Urinary bladder (tissue), 4 donors: ENCODE data around the gene ENTPD8. TPM values are rescaled to one million over a fixed set of nuclear protein-coding genes. Genes with fewer than 3 reads are reported as not detected.

Source experiments
- DNase-seq: peaks from one replicate; pipeline ENCODE4 v3.0.0-alpha.2; 2015; ENCODE audit errors: extremely low spot score
- H3K27ac ChIP-seq: one replicate; pipeline ENCODE4 v1.5.1; 2013; ENCODE audit warnings: low read depth, mild to moderate bottlenecking, moderate library complexity
- H3K36me3 ChIP-seq: one replicate; pipeline ENCODE4 v1.6.1; 2013; ENCODE audit warnings: mild to moderate bottlenecking, moderate library complexity; ENCODE audit not compliant: insufficient read depth
- H3K4me1 ChIP-seq: one replicate; pipeline ENCODE4 v1.6.1; 2013; ENCODE audit warnings: mild to moderate bottlenecking, moderate library complexity; ENCODE audit not compliant: insufficient read depth
- H3K4me3 ChIP-seq: one replicate; pipeline ENCODE4 v1.5.1; 2013; ENCODE audit warnings: low read depth, low read length
- WGBS: extraction: QIAGEN DNeasy Blood & Tissue Kit; methylation state at CpG from one replicate; pipeline ENCODE4 v1.1.7; 2013; 5-methylcytosine and 5-hydroxymethylcytosine counted together
- polyA plus RNA-seq: library from polyadenylated mRNA; stranded (reverse); fragments of 200-250 nt; gene quantifications from one replicate; pipeline ENCODE4 v1.2.3, GENCODE V29; 2013
- total RNA-seq: library from RNA; depleted of rRNA; stranded (reverse); fragments of >200 nt; gene quantifications from one replicate; pipeline ENCODE4 v1.2.3, GENCODE V29; 2014
- donor health status: healthy with polysubstance abuse.
- donor health status: healthy.

The ENTPD8 gene
- total and polyA plus RNA-seq, 2 donors: 0.16 TPM; not detected in 1

DNA sequence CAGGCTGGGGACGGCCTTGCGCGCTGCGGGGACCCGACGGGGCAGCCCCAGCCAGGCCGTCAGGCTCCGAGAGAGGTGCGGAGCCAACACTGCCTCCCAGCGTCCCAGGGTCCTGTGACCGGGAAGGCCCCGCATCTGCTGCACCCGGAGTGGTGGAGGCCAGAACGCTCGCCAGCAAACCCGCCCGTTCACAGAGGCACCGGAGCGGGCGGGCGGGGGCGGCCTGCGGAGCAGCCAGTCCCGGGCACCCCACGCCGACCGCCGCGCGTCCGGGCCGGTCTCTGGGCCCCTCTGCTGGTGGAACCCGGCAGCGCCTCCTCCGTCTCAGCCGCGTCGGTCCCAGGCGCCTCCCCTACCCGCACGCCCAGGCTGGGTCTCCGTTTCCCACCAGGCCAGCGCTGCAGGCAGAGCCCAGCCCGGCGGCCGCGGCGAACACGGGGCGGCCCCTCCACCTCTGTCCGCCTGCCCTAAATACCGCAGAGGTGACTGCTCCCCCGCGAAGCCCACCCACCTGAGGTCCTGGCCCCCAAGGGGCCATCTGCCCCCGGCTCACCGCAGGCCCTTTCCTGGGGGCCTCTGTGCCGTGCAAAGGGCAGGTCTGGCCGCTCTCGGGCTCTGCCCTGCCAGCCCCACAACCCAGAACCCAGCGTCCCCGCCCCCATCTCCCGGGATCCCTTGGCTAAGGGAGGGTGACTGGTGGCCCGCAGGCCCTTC, 34.1 kb downstream of the ENTPD8 start:
- H3K4me3 ChIP-seq: peak overlapping the region; percentile 33
- no peak for DNase-seq
- peak overlapping the region; percentile 57 for H3K27ac ChIP-seq
- no peaks in the 10 kb centered on the region for H3K4me1 ChIP-seq
- H3K36me3 ChIP-seq: no peaks in the 10 kb centered on the region
- WGBS: 2% methylated on average over 63 of the region's 63 CpGs

DNA sequence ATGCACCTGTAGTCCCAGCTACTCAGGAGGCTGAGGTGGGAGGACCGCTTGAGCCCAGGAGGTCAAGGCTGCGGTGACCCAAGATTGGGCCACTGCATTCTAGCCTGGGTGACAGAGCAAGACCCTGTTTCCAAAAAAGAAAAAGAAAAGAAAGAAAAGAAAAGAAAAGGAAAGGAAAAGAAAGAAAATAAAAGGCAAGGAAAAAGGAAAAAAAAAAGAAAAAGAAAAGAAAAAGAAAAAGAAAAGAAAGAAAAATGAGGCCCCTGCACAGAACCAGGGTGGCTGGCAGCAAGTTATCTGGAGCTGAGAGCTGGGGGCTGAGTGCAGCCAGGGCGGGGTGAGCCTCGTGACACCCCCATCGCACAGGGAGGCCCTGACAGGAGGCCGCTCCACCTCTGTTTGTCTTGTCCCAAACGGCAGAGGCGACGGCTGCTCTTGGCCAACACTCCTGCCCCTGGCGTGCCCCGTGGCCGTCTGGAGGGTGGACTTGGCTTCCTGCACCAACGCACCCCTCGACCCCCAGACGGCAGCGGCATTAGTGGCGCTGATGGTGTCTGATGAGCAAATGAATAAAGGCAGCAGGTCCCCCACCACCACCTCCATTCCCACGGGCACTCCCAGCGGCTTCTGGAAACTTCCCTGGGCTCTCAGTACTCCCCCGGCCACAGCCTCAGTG, 34.9 kb downstream of the ENTPD8 start:
- Histone ChIP-seq H3K36me3 (no peaks in the 10 kb centered on the region), H3K27ac (no peak overlapping the region), H3K4me1 (no peaks in the 10 kb centered on the region), H3K4me3 (peak overlapping the region; percentile 33)
- no peak for DNase-seq
- 48% methylated on average over 20 of the region's 20 CpGs for WGBS

DNA sequence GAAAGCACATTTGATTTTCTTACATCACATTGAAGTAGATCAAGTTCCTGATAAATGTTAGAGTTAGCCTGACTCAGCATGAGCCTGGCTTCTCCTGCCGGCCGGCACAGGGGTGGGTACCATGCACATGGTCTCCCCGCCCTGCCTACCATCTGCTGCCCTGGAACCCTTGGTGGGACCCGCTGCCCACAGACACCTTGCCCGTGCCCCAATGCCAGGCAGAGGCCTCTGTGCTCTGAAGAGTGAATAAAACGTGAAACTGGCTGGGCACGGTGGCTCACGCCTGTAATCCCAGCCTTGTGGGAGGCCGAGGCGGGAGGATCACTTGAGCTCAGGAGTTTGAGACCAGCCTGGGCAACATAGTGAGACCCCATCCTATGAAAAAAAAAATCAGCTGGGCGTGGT, 35.5 kb downstream of the ENTPD8 start:
- 94% methylated on average over 11 of the region's 11 CpGs for WGBS
- H3K27ac ChIP-seq: no peak overlapping the region
- DNase-seq: no peak
- no peaks in the 10 kb centered on the region for H3K36me3 ChIP-seq
- no peaks in the 10 kb centered on the region for H3K4me1 ChIP-seq
- H3K4me3 ChIP-seq: no peak overlapping the region

DNA sequence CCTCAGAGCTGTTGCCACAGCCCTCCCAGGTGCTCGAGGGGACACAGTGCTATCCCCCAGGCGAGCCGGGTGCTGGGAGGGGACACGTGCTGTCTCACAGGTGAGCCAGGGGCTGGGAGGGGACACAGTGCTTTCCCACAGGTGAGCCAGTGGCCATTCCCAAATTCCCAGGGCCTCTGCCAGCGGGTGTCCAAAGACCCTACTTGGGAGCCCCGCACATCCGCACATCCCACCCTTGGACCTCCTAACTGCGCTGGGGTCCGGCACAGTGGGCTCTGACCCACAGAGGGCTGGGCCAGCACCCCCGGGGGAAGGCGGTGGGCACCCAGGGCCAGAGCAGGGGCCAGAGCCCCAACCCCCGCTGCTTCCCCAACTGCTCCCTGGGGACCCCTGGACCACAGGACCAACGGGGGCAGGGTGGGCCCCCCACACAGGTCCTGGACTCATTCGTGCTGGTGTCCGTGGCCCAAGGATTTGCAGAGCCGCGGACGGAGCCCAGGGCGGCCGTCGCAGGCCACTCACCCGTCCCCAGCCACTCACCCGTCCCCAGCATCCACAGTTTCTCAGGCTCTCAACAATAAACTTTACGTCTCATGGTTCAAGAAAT, 36.1 kb downstream of the ENTPD8 start:
- Histone ChIP-seq H3K4me3 (no peak overlapping the region), H3K36me3 (no peaks in the 10 kb centered on the region), H3K4me1 (no peaks in the 10 kb centered on the region), H3K27ac (no peak overlapping the region)
- DNase-seq: no peak
- WGBS: 92% methylated on average over 24 of the region's 24 CpGs

DNA sequence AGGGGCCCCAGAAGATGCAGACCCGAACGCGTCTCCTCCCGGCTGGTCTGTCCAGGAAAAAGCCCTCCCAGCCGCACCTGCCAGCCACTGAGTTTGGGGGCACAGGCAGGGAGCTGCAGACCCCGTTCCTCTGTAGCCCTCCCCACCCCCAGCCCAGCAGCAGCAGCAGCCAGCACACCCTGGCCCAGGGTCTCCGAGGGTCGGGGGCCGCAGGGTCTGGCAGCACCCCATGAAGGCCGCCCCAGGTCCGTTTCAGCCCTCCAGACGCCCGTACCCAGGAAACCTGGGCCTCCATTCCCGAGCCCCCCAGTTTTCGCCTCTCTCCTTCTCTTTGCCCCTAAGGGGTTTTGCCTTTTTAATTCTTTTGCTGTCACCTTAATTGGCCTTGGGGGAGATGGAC, 37.9 kb downstream of the ENTPD8 start:
- WGBS: 94% methylated on average over 15 of the region's 15 CpGs

DNA sequence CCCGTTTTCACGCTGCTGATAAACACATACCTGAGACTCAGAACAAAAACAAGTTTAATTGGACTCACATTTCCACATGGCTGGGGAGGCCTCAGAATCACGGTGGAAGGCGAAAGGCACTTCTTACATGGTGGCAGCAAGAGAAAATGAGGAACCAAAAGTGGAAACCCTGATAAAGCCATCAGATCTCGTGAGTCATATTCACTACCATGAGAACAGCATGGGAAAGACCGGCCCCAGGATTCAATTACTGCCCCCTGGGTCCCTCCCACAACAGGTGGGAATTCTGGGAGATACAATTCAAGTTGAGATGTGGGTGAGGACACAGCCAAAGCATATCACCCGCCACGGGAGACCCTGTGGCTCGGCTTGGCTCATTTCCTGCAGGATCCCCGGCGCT, 38.4 kb downstream of the ENTPD8 start:
- H3K27ac ChIP-seq: no peak overlapping the region
- no peaks in the 10 kb centered on the region for H3K36me3 ChIP-seq
- WGBS: 87% methylated on average over 11 of the region's 11 CpGs
- no peak for DNase-seq
- no peaks in the 10 kb centered on the region for H3K4me1 ChIP-seq
- no peak overlapping the region for H3K4me3 ChIP-seq

More for the DNA sequence above, 37.9 kb downstream of the ENTPD8 start:
- Histone ChIP-seq H3K36me3 (no peaks in the 10 kb centered on the region), H3K4me1 (no peaks in the 10 kb centered on the region), H3K4me3 (no peak overlapping the region), H3K27ac (no peak overlapping the region)
- no peak for DNase-seq

DNA sequence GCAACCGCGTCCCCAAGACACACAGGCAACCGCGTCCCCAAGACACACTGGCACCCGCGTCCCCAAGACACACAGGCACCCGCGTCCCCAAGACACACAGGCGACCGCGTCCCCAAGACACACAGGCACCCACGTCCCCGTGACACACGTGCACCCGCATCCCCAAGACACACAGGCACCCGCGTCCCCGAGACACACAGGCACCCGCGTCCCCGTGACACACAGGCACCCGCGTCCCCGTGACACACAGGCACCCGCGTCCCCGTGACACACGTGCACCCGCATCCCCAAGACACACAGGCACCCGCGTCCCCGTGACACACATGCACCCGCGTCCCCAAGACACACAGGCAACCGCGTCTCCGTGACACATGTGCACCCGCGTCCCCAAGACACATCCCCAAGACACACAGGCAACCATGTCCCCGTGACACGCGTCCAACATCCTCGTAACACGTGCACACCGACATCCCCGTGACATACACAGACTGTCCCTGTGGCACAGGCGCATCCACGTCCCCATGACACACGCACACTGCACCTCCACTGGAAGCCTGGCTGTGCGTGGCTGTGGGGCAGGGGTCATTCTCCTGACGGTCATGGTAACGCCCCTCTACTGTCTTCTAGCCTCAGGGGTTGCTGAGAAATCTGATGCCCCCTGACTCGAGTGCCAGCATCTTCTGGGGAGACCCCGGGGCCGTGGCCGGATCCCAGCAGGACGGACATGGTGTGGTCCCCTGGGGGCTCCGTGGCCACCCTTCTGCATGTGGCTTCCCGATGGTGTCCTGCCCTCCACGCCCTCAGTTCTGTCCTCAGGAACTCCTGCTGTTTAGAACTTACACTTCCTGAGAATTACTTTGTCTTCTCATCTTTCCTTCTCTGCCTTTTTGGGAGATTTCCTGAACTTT, 42.3 kb downstream of the ENTPD8 start:
- Histone ChIP-seq H3K27ac (no peak overlapping the region), H3K36me3 (no peaks in the 10 kb centered on the region), H3K4me3 (no peak overlapping the region), H3K4me1 (no peaks in the 10 kb centered on the region)
- DNase-seq: no peak
- 95% methylated on average over 60 of the region's 60 CpGs for WGBS

DNA sequence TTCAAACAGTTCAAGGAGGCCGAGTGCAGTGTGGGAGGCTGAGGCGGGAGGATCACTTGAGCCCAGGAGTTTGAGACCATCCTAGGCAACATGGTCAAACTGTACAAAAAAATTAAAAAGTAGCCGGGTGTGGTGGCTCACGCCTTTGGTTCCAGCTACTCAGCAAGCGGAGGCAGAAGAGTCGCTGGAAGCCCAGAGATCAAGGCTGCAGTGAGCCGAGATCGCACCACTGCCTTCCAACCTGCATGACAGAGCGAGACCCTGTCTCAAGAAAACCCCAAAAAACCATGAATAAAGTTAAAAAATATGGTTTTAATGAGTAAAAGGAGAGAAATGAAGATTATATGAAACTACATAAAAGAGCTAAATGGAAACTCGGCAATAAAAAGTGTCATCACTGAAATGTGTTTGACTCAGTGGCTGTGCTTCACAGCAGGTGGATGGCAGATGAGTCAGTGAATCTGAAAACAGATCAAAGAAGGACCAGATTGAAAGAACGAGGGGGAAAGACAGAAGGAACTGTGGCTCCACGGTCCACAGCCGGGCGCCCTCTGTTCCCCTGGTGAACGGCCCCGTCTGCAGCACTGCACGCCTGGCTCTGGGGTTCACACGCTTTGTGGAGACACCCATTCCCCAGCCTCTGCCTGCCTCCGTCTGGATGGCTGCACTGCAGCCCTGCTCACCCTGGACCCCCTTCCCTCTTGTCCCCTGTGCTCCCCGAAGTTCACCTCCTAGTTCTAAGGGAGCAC, 43.3 kb downstream of the ENTPD8 start:
- no peak for DNase-seq
- Histone ChIP-seq H3K36me3 (no peaks in the 10 kb centered on the region), H3K4me1 (no peaks in the 10 kb centered on the region), H3K4me3 (no peak overlapping the region), H3K27ac (no peak overlapping the region)
- 96% methylated on average over 20 of the region's 20 CpGs for WGBS

DNA sequence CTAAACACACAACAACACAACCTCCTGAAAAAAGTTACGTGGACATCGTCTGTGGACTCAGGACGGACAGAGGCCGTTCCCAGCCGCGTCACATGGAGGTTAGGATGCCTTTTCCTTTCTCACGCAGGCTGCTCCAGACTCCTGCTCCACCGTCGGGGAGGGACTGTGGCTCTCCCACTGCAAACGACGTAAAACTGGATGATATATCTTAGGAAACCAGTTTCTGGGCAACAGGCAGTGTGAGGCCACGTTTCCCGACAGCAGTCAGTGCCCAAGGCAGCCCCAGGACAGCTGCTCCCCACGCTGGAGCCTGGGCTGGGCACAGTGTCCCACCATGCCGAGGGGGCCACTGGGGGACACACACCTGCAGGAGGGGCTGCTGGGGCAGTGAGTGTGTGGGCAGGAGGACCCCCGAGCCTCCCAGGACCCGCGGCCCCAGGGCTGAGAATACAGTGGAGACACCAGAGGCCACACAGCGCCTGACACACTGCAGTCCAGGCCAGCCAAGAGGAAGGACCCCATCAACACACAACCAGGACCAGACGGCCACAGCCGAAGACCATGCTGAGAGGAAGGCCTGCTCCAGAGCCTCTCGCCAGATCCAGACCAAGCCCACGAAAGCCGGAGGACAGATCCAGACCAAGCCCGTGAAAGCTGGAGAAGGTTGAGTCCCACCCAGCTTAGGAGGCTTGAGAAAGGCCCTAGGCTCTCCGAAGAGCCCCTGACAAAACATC, 44.4 kb downstream of the ENTPD8 start:
- Histone ChIP-seq H3K36me3 (no peaks in the 10 kb centered on the region), H3K4me3 (no peak overlapping the region), H3K27ac (no peak overlapping the region), H3K4me1 (no peaks in the 10 kb centered on the region)
- no peak for DNase-seq
- 93% methylated on average over 26 of the region's 26 CpGs for WGBS

DNA sequence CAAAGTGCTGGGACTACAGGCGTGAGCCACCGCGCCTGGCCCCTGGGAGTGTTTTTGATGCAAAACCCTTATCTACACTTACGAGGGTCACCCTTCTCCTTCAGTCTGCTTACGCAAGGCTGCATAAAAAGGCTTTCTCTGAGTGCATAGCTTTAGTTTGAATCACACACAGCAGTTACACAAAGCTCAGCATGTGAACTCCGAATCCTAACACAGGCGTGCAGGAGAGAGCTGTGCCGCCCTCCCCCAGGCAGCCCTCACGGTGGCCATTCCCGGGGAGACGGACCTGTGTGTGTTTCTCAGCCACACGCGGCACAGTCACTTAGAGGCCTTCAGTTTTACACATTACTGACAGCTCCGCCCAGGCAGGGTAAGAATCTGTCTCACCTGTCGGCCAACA, 44.9 kb downstream of the ENTPD8 start:
- DNase-seq: no peak
- H3K27ac ChIP-seq: no peak overlapping the region
- H3K36me3 ChIP-seq: no peaks in the 10 kb centered on the region
- H3K4me3 ChIP-seq: no peak overlapping the region
- no peaks in the 10 kb centered on the region for H3K4me1 ChIP-seq
- 91% methylated on average over 15 of the region's 15 CpGs for WGBS

DNA sequence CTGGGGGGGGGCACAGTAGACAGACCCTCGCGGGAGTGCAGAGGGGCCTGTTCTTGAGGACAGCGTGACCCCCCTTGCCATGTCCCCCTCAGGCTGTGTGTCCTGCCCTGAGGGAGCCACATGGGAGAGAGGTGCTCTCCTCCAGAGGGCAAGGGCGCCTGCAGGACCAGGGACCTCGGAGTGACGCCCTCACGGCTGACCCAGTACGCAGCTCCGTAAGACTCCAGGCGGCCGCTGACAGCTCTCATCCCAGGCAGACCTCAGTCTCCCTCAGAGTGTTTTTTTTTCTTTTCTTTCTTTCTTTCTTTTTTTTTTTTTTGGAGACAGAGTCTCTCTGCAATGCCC, 45.5 kb downstream of the ENTPD8 start:
- DNase-seq: no peak
- Histone ChIP-seq H3K27ac (no peak overlapping the region), H3K4me1 (no peaks in the 10 kb centered on the region), H3K36me3 (no peaks in the 10 kb centered on the region), H3K4me3 (no peak overlapping the region)
- WGBS: 81% methylated on average over 11 of the region's 11 CpGs

DNA sequence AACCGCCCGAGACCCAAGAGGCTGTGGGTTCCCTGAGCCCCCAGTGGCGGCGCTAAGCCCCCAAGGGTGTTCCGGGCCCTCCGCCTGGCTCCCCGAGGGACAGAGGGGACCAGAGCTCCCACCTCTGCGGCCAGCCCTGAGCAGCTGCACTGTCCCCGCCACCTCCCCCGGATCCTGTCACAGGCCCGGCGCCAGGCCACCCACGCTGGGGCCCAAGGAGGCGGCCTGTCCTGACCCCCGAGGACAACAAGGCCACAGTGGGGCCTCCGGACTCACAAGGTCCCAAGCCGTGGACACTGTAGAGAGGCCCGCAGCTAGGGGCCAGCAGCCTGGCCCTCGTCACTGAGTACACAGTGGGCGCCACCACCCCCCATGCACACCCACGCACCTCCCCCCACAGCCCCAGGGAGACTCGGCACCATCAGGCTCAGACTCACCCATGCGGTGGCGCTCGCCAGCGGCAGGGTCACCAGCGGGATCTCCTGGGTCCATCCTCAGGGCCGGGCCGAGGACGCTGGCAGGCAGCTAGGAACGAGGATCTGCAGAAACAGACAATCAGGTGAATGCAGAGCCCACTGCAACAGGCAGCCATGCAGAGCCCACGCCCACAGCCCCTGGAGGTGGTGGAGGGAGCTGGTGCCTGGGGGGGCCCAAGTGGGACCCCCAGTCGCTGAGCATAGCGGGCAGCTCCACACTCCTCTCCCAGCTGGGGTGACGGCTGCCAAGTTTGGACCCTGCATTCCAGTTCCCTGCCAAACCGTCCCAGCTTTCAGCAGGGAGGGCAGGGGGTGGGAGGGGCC, 46.1 kb downstream of the ENTPD8 start:
- no peak for DNase-seq
- WGBS: 87% methylated on average over 36 of the region's 36 CpGs
- Histone ChIP-seq H3K4me3 (no peak overlapping the region), H3K4me1 (no peaks in the 10 kb centered on the region), H3K27ac (no peak overlapping the region), H3K36me3 (no peaks in the 10 kb centered on the region)
